A673 (cell line): ENCODE results near the gene MVD. TPM values are rescaled to one million over a fixed set of nuclear protein-coding genes. Genes with fewer than 3 reads are reported as not detected.

Source experiments
- BruUV-seq: library from RNA; stranded (reverse); fragments of 400-500 nt; replicated peaks from 2 replicates; lab custom pipeline; 2021; lab: Mats Ljungman, UMichigan
- CTCF ChIA-PET: fragments of 300-600 bp; sonication (Branson Sonifier 250); formaldehyde crosslinking; loops from one replicate; lab custom pipeline; 2022; ENCODE audit warnings: antibody characterized with exemption; lab: Charles Lee
- POLR2A ChIA-PET: fragments of 300-600 bp; sonication (Branson Sonifier 250); formaldehyde crosslinking; loops from one replicate; lab custom pipeline; 2022; ENCODE audit warnings: antibody characterized with exemption; ENCODE audit not compliant: low non-redundant PET; lab: Charles Lee
- DNase-seq: peaks from one replicate; pipeline ENCODE4 v3.0.0-alpha.2; 2015; ENCODE audit warnings: low spot score
- H3K27ac ChIP-seq: fragments of 200-600 bp; sonication (generic); 2 replicates; pipeline ENCODE4 v1.5.1; 2016; ENCODE audit warnings: mixed run types, low read depth, mild to moderate bottlenecking, mixed read lengths, antibody characterized with exemption, low read length; ENCODE audit not compliant: poor library complexity, severe bottlenecking
- H3K27me3 ChIP-seq: fragments of 200-600 bp; sonication (generic); replicated peaks from 2 replicates; pipeline ENCODE4 v1.6.1; 2017; ENCODE audit warnings: mixed run types, low read depth, mild to moderate bottlenecking, mixed read lengths, antibody characterized with exemption, low read length; ENCODE audit not compliant: insufficient read depth, poor library complexity
- H3K36me3 ChIP-seq: fragments of 200-600 bp; sonication (generic); 2 replicates; pipeline ENCODE4 v1.6.1; 2016; ENCODE audit warnings: mixed run types, mild to moderate bottlenecking, mixed read lengths, antibody characterized with exemption, low read length; ENCODE audit not compliant: insufficient read depth, poor library complexity, severe bottlenecking
- H3K4me1 ChIP-seq: fragments of 200-600 bp; sonication (generic); 2 replicates; pipeline ENCODE4 v1.6.1; 2017; ENCODE audit warnings: mixed run types, mild to moderate bottlenecking, mixed read lengths, antibody characterized with exemption, low read length; ENCODE audit not compliant: insufficient read depth, poor library complexity, severe bottlenecking
- H3K4me3 ChIP-seq: fragments of 200-600 bp; sonication (generic); 2 replicates; pipeline ENCODE4 v1.5.1; 2016; ENCODE audit warnings: low read depth, mixed run types, mild to moderate bottlenecking, mixed read lengths, low read length; ENCODE audit not compliant: poor library complexity, severe bottlenecking
- H3K9me3 ChIP-seq: fragments of 200-600 bp; sonication (generic); 2 replicates; pipeline ENCODE4 v1.6.1; 2016; ENCODE audit warnings: mixed run types, low read depth, mild to moderate bottlenecking, mixed read lengths, antibody characterized with exemption, low read length; ENCODE audit not compliant: poor library complexity, severe bottlenecking
- CTCF ChIP-seq: fragments of 300-800, 200-600 bp; sonication (generic); conservative IDR thresholded peaks from 2 replicates; pipeline ENCODE4 v1.5.1; 2017; ENCODE audit warnings: low read depth, mild to moderate bottlenecking, antibody characterized with exemption, low read length, moderate library complexity, mixed read lengths
- EZH2 ChIP-seq: fragments of 200-600 bp; sonication (generic); IDR thresholded peaks from 2 replicates; pipeline ENCODE4 v1.6.1; 2017; ENCODE audit warnings: borderline replicate concordance, low read depth, mild to moderate bottlenecking, mixed read lengths, antibody characterized with exemption, low read length; ENCODE audit not compliant: poor library complexity, severe bottlenecking
- intact Hi-C: fragments of 100-400 bp; cut with micrococcal nuclease; formaldehyde crosslinking; loops from one replicate; pipeline ENCODE4 v1.10.0; 2022; ENCODE audit not compliant: unreplicated experiment
- total RNA-seq: library from RNA; stranded (reverse); gene quantifications from 2 replicates; pipeline ENCODE4 v1.2.3, GENCODE V29; 2021

The MVD gene
- total RNA-seq, 1 experiment from 2014 or later = 131 TPM

- no peaks in the 10 kb centered on the region for H3K9me3 ChIP-seq
- no peak for DNase-seq
- BruUV-seq = no TSS peak
- ChIA-PET CTCF (no interaction called here), POLR2A (no interaction called here)
- intact Hi-C loops = no loop called here
- H3K4me3 ChIP-seq = no peak overlapping the region
- no peak for TF ChIP-seq EZH2
- no peak for TF ChIP-seq CTCF
- H3K27me3 ChIP-seq = no peaks in the 10 kb centered on the region
- H3K4me1 ChIP-seq = no peaks in the 10 kb centered on the region
- H3K36me3 ChIP-seq = peaks cover 58% of the 10 kb centered on the region
- no peak overlapping the region for H3K27ac ChIP-seq
Measured at GRCh38 chr16:88624977-88625576, 37.8 kb downstream of the MVD start.

- ChIA-PET CTCF (no interaction called here), POLR2A (no interaction called here)
- Histone ChIP-seq H3K36me3 (peaks cover 55% of the 10 kb centered on the region), H3K4me3 (no peak overlapping the region), H3K9me3 (no peaks in the 10 kb centered on the region), H3K27me3 (no peaks in the 10 kb centered on the region), H3K4me1 (no peaks in the 10 kb centered on the region), H3K27ac (no peak overlapping the region)
- TF ChIP-seq CTCF (no peak), EZH2 (no peak)
- intact Hi-C loops = no loop called here
- no peak for DNase-seq
- BruUV-seq = no TSS peak
Measured at GRCh38 chr16:88624481-88624880, 38.4 kb downstream of the MVD start.

GRCh38 chr16:88623858-88624257, 39.0 kb downstream of the MVD start:
- Histone ChIP-seq H3K27me3 (no peaks in the 10 kb centered on the region), H3K4me1 (no peaks in the 10 kb centered on the region), H3K4me3 (no peak overlapping the region), H3K27ac (no peak overlapping the region), H3K9me3 (no peaks in the 10 kb centered on the region), H3K36me3 (peaks cover 55% of the 10 kb centered on the region)
- DNase-seq = no peak
- TF ChIP-seq CTCF = no peak
- no peak for TF ChIP-seq EZH2
- intact Hi-C loops = no loop called here
- POLR2A ChIA-PET = no interaction called here
- no TSS peak for BruUV-seq
- CTCF ChIA-PET = no interaction called here
